K562 (cell line): ENCODE measurements around the gene MYB. TPM values are rescaled to one million over a fixed set of nuclear protein-coding genes. Genes with fewer than 3 reads are reported as not detected.
A peak's percentile ranks its signal among the peaks of the same experiment; 100 is the strongest.

Experiments
- BHLHE40 ChIP-seq: IDR thresholded peaks from 2 replicates; pipeline ENCODE4 v1.6.1; 2011; ENCODE audit warnings: low read length, improper control_type of control experiment
- DPF2 ChIP-seq: fragments of 450-650 bp; IDR thresholded peaks from 2 replicates; pipeline ENCODE4 v1.6.1; 2016
- EP300 ChIP-seq: IDR thresholded peaks from 2 replicates; pipeline ENCODE4 v1.6.1; 2012; ENCODE audit warnings: low read length, improper control_type of control experiment
- FOXA3 ChIP-seq, 2 experiments: fragments of 450-650 bp in 1 of 2; sonication (generic) in 1 of 2; formaldehyde crosslinking; IDR thresholded peaks in 1 of 2; conservative IDR thresholded peaks in 1 of 2; 2 replicates each; pipeline versions ENCODE4 v1.4.0 to v1.8.0; 2020 to 2022; ENCODE audit warnings: mild to moderate bottlenecking in 2 of 2, missing genetic modification reagents in 1 of 2
- FOXM1 ChIP-seq, 2 experiments: fragments of 450-650 bp in 1 of 2; sonication (generic) in 1 of 2; formaldehyde crosslinking in 1 of 2; IDR thresholded peaks; 2 replicates each; pipeline versions ENCODE4 v1.6.1 to v1.9.0; 2017 to 2022; ENCODE audit warnings: low read depth in 2 of 2, mild to moderate bottlenecking in 2 of 2, missing genetic modification reagents in 1 of 2, moderate library complexity in 1 of 2
- KDM1A ChIP-seq, 2 experiments: fragments of 450-650 bp; IDR thresholded peaks; 2 replicates each; pipeline ENCODE4 v1.6.1; 2016; ENCODE audit warnings: mild to moderate bottlenecking in 2 of 2
- L3MBTL2 ChIP-seq: fragments of 450-650 bp; IDR thresholded peaks from 2 replicates; pipeline ENCODE4 v1.6.1; 2016; ENCODE audit warnings: mild to moderate bottlenecking, moderate library complexity
- NCOA4 ChIP-seq: fragments of 450-650 bp; IDR thresholded peaks from 2 replicates; pipeline ENCODE4 v1.6.1; 2018; ENCODE audit warnings: mild to moderate bottlenecking; ENCODE audit not compliant: partially characterized antibody
- SMARCE1 ChIP-seq: fragments of 450-650 bp; IDR thresholded peaks from 2 replicates; pipeline ENCODE4 v1.7.1; 2016; ENCODE audit warnings: mild to moderate bottlenecking
- SREBF2 ChIP-seq: sonication (generic); formaldehyde crosslinking; IDR thresholded peaks from 2 replicates; pipeline ENCODE4 v1.4.0; 2020; ENCODE audit warnings: mild to moderate bottlenecking, missing genetic modification reagents
- TAL1 ChIP-seq: fragments of 450-650 bp; IDR thresholded peaks from 2 replicates; pipeline ENCODE4 v1.6.1; 2016; ENCODE audit warnings: mild to moderate bottlenecking
- polyA plus RNA-seq, 8 experiments: library from polyadenylated mRNA; depleted of rRNA in 4 of 8; stranded (reverse) in 5 of 8; unstranded in 3 of 8; fragments of >200 nt; fragmentation: Nextera tagmentation in 2 of 8; fragmentation: Illumina TruSeq in 1 of 8; extraction: Ambion mirVana in 2 of 8; extraction: Trizol in 1 of 8; gene quantifications; 2 replicates each; pipeline versions ENCODE4 v1.2.1 to v1.2.3, GENCODE V29; 2011 to 2014; ENCODE audit warnings: inconsistent platforms in 1 of 8, missing spikeins in 1 of 8
- total RNA-seq, 7 experiments: library from RNA; depleted of rRNA in 6 of 7; stranded (reverse); fragments of >200 nt in 6 of 7; fragmentation: Illumina TruSeq in 2 of 7; extraction: Trizol in 2 of 7; gene quantifications; 2 replicates each; pipeline versions ENCODE4 v1.2.1 to v1.2.3, GENCODE V29; 2011 to 2021; ENCODE audit warnings: low replicate concordance in 1 of 7
- TF ChIP-seq, protein P1 (sequence below): fragments of 450-650 bp; conservative IDR thresholded peaks from 2 replicates; pipeline ENCODE4 v1.6.1; 2016; ENCODE audit warnings: missing genetic modification characterization, low read depth, mild to moderate bottlenecking, control low read depth, missing compliant biosample characterization
- TF ChIP-seq, protein P2 (sequence below), 2 experiments: IDR thresholded peaks; 2 replicates each; pipeline ENCODE4 v1.6.1; 2012; ENCODE audit warnings: improper control_type of control experiment in 2 of 2, low read depth in 2 of 2, low read length in 2 of 2, borderline replicate concordance in 1 of 2
- TF ChIP-seq, protein P3 (sequence below): fragments of 200-800 bp; sonication (Bioruptor generic); IDR thresholded peaks from 2 replicates; pipeline ENCODE4 v1.6.1; 2017; ENCODE audit warnings: missing genetic modification characterization, missing compliant biosample characterization
- TF ChIP-seq, protein P4 (sequence below), 2 experiments: fragments of 450-650 bp in 1 of 2; IDR thresholded peaks; 2 replicates each; pipeline ENCODE4 v1.6.1; 2011 to 2017; ENCODE audit warnings: low read depth in 2 of 2, antibody characterized with exemption in 1 of 2, borderline replicate concordance in 1 of 2, low read length in 1 of 2, mild to moderate bottlenecking in 1 of 2, mixed read lengths in 1 of 2; ENCODE audit not compliant: control insufficient read depth in 1 of 2
- TF ChIP-seq, protein P5 (sequence below): sonication (generic); IDR thresholded peaks from 2 replicates; pipeline ENCODE4 v1.6.1; 2016

Gene MYB
- total and polyA plus RNA-seq, 9 of the 15 experiments (the other 6 are each of a cell fraction or from before 2014, with no cell fraction given) = 35.8 to 218 (median 140) TPM

DNA sequence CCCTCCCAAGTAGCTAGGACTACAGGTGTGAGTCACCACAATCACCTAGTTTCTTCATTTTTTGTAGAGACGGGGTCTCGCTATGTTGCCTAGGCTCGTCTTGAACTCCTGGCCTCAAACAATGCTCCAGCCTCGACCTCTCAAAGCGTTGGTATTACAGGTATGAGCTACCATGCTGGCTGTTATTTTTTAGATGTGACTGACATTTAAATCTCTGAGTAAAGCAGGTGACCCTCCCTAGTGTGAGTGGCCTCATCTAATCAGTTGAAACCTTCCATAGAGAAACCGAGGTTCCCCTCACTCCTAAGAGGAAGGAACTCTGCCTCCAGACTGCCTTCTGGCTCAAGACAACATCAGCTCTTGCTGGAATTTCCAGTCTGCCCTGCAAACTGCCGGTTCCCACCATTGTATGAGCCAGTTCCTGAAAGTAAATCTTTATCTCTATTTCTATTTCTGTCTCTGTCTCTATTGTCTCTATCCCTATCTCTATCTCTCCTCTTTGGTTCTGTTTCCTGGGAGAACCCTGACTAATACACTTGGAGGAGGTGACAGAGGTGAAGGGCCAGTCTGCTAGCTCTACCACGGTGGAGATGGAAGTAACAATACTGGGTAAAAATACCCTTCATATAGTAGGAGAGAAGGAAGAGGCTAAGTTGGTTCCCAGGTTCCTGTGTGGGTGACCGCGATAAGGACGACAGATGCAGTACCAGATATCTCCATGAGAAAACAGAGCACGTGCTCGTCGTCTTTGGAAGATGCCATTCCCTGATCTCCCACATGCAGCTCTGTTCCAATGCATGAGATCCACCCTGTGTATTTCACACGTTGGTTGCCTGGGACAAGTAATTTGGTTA is 81.0 kb downstream of the MYB start (continued):
- TF ChIP-seq SMARCE1 (peak; percentile 66; the same call in 1 of the 2 replicates), TAL1 (peak; percentile 54), NCOA4 (no peak), EP300 (peak; percentile 42; the same call in 1 of the 2 replicates), FOXM1 (IDR thresholded peaks at IDR 0.05; ENCODE audit: low read depth) (no peak; the same call in 1 of the 2 replicates), FOXM1 (CRISPR knock-in tag; IDR thresholded peaks at IDR 0.05; ENCODE audit: low read depth) (no peak), KDM1A (IDR thresholded peaks at IDR 0.05) (0 out of 4 replicates have a peak, but pooled peaks of 1 of the 2 experiments have one; percentile 20), L3MBTL2 (peak; percentile 97), SREBF2 (CRISPR knock-in tag) (no peak), FOXA3 (CRISPR knock-in tag; conservative IDR thresholded peaks at IDR 0.05 in 1 of 2, IDR thresholded peaks at IDR 0.05 in 1 of 2) (peak in 1 of 2 experiments; percentile 37; a peak in 1 of 4 replicates), DPF2 (peak; percentile 59), BHLHE40 (peak; percentile 88)
- TF ChIP-seq, protein P1, sequence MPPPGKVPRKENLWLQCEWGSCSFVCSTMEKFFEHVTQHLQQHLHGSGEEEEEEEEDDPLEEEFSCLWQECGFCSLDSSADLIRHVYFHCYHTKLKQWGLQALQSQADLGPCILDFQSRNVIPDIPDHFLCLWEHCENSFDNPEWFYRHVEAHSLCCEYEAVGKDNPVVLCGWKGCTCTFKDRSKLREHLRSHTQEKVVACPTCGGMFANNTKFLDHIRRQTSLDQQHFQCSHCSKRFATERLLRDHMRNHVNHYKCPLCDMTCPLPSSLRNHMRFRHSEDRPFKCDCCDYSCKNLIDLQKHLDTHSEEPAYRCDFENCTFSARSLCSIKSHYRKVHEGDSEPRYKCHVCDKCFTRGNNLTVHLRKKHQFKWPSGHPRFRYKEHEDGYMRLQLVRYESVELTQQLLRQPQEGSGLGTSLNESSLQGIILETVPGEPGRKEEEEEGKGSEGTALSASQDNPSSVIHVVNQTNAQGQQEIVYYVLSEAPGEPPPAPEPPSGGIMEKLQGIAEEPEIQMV (tag) = no peak
- TF ChIP-seq, protein P2, sequence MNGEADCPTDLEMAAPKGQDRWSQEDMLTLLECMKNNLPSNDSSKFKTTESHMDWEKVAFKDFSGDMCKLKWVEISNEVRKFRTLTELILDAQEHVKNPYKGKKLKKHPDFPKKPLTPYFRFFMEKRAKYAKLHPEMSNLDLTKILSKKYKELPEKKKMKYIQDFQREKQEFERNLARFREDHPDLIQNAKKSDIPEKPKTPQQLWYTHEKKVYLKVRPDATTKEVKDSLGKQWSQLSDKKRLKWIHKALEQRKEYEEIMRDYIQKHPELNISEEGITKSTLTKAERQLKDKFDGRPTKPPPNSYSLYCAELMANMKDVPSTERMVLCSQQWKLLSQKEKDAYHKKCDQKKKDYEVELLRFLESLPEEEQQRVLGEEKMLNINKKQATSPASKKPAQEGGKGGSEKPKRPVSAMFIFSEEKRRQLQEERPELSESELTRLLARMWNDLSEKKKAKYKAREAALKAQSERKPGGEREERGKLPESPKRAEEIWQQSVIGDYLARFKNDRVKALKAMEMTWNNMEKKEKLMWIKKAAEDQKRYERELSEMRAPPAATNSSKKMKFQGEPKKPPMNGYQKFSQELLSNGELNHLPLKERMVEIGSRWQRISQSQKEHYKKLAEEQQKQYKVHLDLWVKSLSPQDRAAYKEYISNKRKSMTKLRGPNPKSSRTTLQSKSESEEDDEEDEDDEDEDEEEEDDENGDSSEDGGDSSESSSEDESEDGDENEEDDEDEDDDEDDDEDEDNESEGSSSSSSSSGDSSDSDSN (IDR thresholded peaks at IDR 0.05; ENCODE audit: borderline replicate concordance in 1 of 2, low read depth in 2 of 2, low read length in 2 of 2) = no peak
- TF ChIP-seq, protein P3, sequence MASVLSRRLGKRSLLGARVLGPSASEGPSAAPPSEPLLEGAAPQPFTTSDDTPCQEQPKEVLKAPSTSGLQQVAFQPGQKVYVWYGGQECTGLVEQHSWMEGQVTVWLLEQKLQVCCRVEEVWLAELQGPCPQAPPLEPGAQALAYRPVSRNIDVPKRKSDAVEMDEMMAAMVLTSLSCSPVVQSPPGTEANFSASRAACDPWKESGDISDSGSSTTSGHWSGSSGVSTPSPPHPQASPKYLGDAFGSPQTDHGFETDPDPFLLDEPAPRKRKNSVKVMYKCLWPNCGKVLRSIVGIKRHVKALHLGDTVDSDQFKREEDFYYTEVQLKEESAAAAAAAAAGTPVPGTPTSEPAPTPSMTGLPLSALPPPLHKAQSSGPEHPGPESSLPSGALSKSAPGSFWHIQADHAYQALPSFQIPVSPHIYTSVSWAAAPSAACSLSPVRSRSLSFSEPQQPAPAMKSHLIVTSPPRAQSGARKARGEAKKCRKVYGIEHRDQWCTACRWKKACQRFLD (CRISPR knock-in tag) = peak; percentile 59; the same call in 1 of the 2 replicates
- TF ChIP-seq, protein P4, sequence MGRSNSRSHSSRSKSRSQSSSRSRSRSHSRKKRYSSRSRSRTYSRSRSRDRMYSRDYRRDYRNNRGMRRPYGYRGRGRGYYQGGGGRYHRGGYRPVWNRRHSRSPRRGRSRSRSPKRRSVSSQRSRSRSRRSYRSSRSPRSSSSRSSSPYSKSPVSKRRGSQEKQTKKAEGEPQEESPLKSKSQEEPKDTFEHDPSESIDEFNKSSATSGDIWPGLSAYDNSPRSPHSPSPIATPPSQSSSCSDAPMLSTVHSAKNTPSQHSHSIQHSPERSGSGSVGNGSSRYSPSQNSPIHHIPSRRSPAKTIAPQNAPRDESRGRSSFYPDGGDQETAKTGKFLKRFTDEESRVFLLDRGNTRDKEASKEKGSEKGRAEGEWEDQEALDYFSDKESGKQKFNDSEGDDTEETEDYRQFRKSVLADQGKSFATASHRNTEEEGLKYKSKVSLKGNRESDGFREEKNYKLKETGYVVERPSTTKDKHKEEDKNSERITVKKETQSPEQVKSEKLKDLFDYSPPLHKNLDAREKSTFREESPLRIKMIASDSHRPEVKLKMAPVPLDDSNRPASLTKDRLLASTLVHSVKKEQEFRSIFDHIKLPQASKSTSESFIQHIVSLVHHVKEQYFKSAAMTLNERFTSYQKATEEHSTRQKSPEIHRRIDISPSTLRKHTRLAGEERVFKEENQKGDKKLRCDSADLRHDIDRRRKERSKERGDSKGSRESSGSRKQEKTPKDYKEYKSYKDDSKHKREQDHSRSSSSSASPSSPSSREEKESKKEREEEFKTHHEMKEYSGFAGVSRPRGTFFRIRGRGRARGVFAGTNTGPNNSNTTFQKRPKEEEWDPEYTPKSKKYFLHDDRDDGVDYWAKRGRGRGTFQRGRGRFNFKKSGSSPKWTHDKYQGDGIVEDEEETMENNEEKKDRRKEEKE (IDR thresholded peaks at IDR 0.05; ENCODE audit: borderline replicate concordance in 1 of 2, control insufficient read depth in 1 of 2, low read depth in 2 of 2, low read length in 1 of 2) = no peak
- TF ChIP-seq, protein P5, sequence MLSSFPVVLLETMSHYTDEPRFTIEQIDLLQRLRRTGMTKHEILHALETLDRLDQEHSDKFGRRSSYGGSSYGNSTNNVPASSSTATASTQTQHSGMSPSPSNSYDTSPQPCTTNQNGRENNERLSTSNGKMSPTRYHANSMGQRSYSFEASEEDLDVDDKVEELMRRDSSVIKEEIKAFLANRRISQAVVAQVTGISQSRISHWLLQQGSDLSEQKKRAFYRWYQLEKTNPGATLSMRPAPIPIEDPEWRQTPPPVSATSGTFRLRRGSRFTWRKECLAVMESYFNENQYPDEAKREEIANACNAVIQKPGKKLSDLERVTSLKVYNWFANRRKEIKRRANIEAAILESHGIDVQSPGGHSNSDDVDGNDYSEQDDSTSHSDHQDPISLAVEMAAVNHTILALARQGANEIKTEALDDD = peak; percentile 69
